ENCODE measurements around the gene PCSK6. TPM values are rescaled to one million over a fixed set of nuclear protein-coding genes. Genes with fewer than 3 reads are reported as not detected.

PCSK6 gene
- total and polyA plus RNA-seq, 2 of the 8 experiments (the other 6 are each of a cell fraction or from before 2014, with no cell fraction given), result 1.9 to 4.0 TPM

DNA sequence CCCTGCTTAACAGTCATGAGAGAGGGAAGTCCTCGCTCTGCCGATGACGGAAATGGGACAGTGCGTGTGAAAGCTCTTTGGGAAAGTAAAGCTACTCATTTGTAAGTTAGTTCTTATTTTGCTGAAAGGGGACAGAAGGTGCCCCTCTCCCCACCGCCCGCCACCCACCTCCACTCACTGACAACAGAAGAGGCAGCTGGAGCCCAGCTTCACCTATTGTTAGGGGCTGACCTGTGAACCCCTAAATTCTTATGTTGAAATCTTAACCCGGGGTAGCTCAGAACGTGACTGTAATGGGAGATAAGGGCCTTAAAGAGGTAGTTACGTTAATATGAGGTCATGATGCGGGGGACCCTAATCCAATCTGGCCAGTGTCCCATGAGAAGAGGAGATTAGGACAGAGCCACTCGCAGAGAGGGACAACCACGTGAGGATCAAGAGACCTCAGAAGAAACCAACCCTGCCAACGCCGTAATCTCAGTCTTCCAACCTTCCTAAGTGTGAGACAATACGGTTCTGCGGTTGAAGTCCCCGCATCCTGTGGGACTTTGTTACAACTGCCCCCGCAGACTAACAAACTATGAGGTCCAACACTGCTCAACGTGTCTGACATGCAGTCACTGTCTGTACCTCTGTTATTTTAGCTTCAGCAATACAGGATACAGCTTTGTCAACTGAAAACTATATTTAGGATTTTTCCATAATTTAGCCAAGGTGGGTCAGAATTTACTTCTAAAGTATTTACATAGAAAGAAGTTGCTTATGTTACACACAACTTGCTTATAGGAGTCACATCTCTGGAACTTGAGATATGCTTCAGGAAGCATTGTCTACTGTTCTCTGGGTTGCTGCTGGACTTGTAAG is 51.7 kb downstream of the PCSK6 start:
- 0 out of 2 replicates have a peak overlapping the region, but pooled peaks have one; percentile 6 for H2BK15ac ChIP-seq (ENCODE audit: low read length)
- H2BK120ac ChIP-seq (replicated peaks; ENCODE audit: low read depth, low read length), result no peak overlapping the region
- H3K36me3 ChIP-seq (ENCODE audit: control insufficient read depth in 2 of 4, insufficient read depth in 4 of 4, low read length in 3 of 4), result no peaks in the 10 kb centered on the region
- CTCF ChIA-PET (ENCODE audit: partially characterized antibody), result interaction anchor here (0.6 to 0.7 kb wide), 2 partner anchors 9 to 31 kb away, joined by 3 to 4 read pairs; no protein-coding TSS in a partner anchor
- peaks cover 0 to 16% (median 0%) of the 10 kb centered on the region in 4 experiments; a peak in 2 of 7 replicates for H3K4me1 ChIP-seq (replicated peaks in 1 of 4; ENCODE audit: control insufficient read depth in 3 of 4, insufficient read depth in 4 of 4, low read length in 3 of 4)
- H3K27ac ChIP-seq (ENCODE audit: low read depth, low read length), result no peak overlapping the region
- H2AFZ ChIP-seq (ENCODE audit: low read length), result no peak overlapping the region
- no peak overlapping the region for H4K8ac ChIP-seq (ENCODE audit: extremely low read depth, insufficient read depth, low read length)
- no peaks in the 10 kb centered on the region for H3K79me1 ChIP-seq (ENCODE audit: low read depth, low read length)
- H2BK5ac ChIP-seq (ENCODE audit: low read depth, low read length), result no peak overlapping the region
- peak overlapping the region in 1 of 2 experiments; percentile 8; a peak in 1 of 4 replicates for H3K4me2 ChIP-seq (ENCODE audit: insufficient read depth in 1 of 2, low read depth in 2 of 2, low read length in 2 of 2)
- peak in 1 of 2 experiments; percentile 30 for DNase-seq (ENCODE audit: low read depth in 1 of 2, low spot score in 2 of 2)
- peaks cover 2% of the 10 kb centered on the region; the same call in 1 of the 2 replicates for H3K23me2 ChIP-seq (ENCODE audit: low read depth, low read length)
- H3K56ac ChIP-seq (replicated peaks; ENCODE audit: insufficient read length, low read depth, low read length), result no peak overlapping the region
- H4K5ac ChIP-seq (ENCODE audit: insufficient read length, low read depth, low read length), result no peak overlapping the region
- H3K9ac ChIP-seq (replicated peaks in 1 of 4; ENCODE audit: extremely low read depth in 1 of 4, low read depth in 3 of 4, low read length in 3 of 4), result no peak overlapping the region
- H2AK5ac ChIP-seq (ENCODE audit: low read depth, low read length), result no peak overlapping the region
- no peaks in the 10 kb centered on the region; a peak in 1 of 4 replicates for H3K9me3 ChIP-seq (ENCODE audit: insufficient read depth in 2 of 2, low read depth in 1 of 2, low read length in 1 of 2)
- H2BK20ac ChIP-seq (ENCODE audit: low read length), result no peak overlapping the region
- no peaks in the 10 kb centered on the region for H3K27me3 ChIP-seq (replicated peaks in 1 of 4; ENCODE audit: control insufficient read depth in 3 of 4, extremely low read depth in 1 of 4, insufficient read depth in 3 of 4, low read length in 3 of 4)
- H3K4ac ChIP-seq (replicated peaks; ENCODE audit: insufficient read length, low read depth, low read length), result no peak overlapping the region
- POLR2A ChIA-PET (ENCODE audit: partially characterized antibody), result no interaction called here
- no peak overlapping the region for H4K91ac ChIP-seq (replicated peaks; ENCODE audit: insufficient read length, low read length)
- H4K20me1 ChIP-seq (replicated peaks in 1 of 2; ENCODE audit: control insufficient read depth in 1 of 2, insufficient read depth in 2 of 2, low read length in 2 of 2), result no peaks in the 10 kb centered on the region
- no peak overlapping the region for H3K14ac ChIP-seq (ENCODE audit: insufficient read length)
- H3K23ac ChIP-seq (ENCODE audit: insufficient read length), result no peak overlapping the region
- peak overlapping the region; percentile 39; the same call in 1 of the 2 replicates for H3K18ac ChIP-seq (ENCODE audit: extremely low read depth, low read length)
- no peaks in the 10 kb centered on the region for H3K79me2 ChIP-seq (ENCODE audit: control insufficient read depth in 1 of 2, insufficient read depth in 2 of 2, low read length in 2 of 2)
- no peak for FAIRE-seq
- 85% methylated on average over 19 of the region's 19 CpGs; no CpG with 5 or more reads in 1 of the 2 experiments for WGBS, 2 experiments (ENCODE audit: extremely low coverage in 1 of 2, insufficient coverage in 1 of 2, insufficient read length in 1 of 2, insufficient replicate concordance in 2 of 2, low coverage in 1 of 2, low lambda C conversion rate in 2 of 2, missing lambda C conversion rate in 1 of 2)
- H2BK12ac ChIP-seq (ENCODE audit: low read depth, low read length), result no peak overlapping the region
- H3K4me3 ChIP-seq (ENCODE audit: extremely low read depth in 1 of 4, insufficient read depth in 2 of 4, low read depth in 3 of 4, low read length in 4 of 4), result no peak overlapping the region
- no peak for TF ChIP-seq SUZ12 (IDR thresholded peaks at IDR 0.05; ENCODE audit: low read length)
- no peak for TF ChIP-seq SP4 (IDR thresholded peaks at IDR 0.05; ENCODE audit: low read length)
- TF ChIP-seq CHD1 (IDR thresholded peaks at IDR 0.05; ENCODE audit: low read depth, low read length), result no peak
- no peak for TF ChIP-seq POLR2AphosphoS5 (IDR thresholded peaks at IDR 0.05; ENCODE audit: low read depth, low read length)
- TF ChIP-seq ZNF274 (IDR thresholded peaks at IDR 0.05; ENCODE audit: borderline replicate concordance, extremely low read depth, low read length), result no peak
- TF ChIP-seq KDM4A (IDR thresholded peaks at IDR 0.05; ENCODE audit: low read depth, low read length, severe bottlenecking), result no peak
- TF ChIP-seq KDM5A (IDR thresholded peaks at IDR 0.05; ENCODE audit: low read length), result no peak
- no peak for TF ChIP-seq CTBP2 (IDR thresholded peaks at IDR 0.05; ENCODE audit: borderline replicate concordance, insufficient read depth, insufficient read length, low read length)
- TF ChIP-seq POLR2A (IDR thresholded peaks at IDR 0.05; ENCODE audit: control extremely low read depth in 1 of 2, low read depth in 2 of 2, low read length in 2 of 2), result no peak
- TF ChIP-seq, protein P1, sequence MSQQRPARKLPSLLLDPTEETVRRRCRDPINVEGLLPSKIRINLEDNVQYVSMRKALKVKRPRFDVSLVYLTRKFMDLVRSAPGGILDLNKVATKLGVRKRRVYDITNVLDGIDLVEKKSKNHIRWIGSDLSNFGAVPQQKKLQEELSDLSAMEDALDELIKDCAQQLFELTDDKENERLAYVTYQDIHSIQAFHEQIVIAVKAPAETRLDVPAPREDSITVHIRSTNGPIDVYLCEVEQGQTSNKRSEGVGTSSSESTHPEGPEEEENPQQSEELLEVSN (IDR thresholded peaks at IDR 0.05), result no peak
- no peak for TF ChIP-seq HDAC2 (IDR thresholded peaks at IDR 0.05; ENCODE audit: borderline replicate concordance in 1 of 2, low read depth in 2 of 2, low read length in 2 of 2)

Measured in H1 (cell line).